OCI-LY7 (cell line): Measurements from ENCODE around the gene ACTL8. TPM values are rescaled to one million over a fixed set of nuclear protein-coding genes. Genes with fewer than 3 reads are reported as not detected.

Experiments
- BruUV-seq: library from RNA; stranded (reverse); fragments of 400-500 nt; replicated peaks from 2 replicates; lab custom pipeline; 2021; lab: Mats Ljungman, UMichigan
- CTCF ChIA-PET: fragments of 300-600 bp; sonication (Branson Sonifier 250); formaldehyde crosslinking; loops from one replicate; lab custom pipeline; 2022; ENCODE audit warnings: antibody characterized with exemption; ENCODE audit not compliant: unreplicated experiment; lab: Charles Lee
- POLR2A ChIA-PET: fragments of 300-600 bp; sonication (Branson Sonifier 250); formaldehyde crosslinking; loops from one replicate; lab custom pipeline; 2022; ENCODE audit warnings: antibody characterized with exemption; lab: Charles Lee
- DNase-seq: peaks from one replicate; pipeline ENCODE4 v3.0.0-alpha.2; 2015; ENCODE audit warnings: low spot score
- H2AFZ ChIP-seq: fragments of 200-600 bp; sonication (generic), shearing (Covaris generic); 2 replicates; pipeline ENCODE4 v1.6.1; 2014; ENCODE audit warnings: mild to moderate bottlenecking, antibody characterized with exemption, low read length, moderate library complexity
- H3K27ac ChIP-seq: fragments of 200-600 bp; sonication (generic); 2 replicates; pipeline ENCODE4 v1.5.1; 2014; ENCODE audit warnings: mixed run types, low read depth, mild to moderate bottlenecking, moderate library complexity, low read length, inconsistent platforms; ENCODE audit not compliant: poor library complexity, severe bottlenecking
- H3K36me3 ChIP-seq: fragments of 200-600 bp; sonication (generic); 2 replicates; pipeline ENCODE4 v1.6.1; 2014; ENCODE audit warnings: mild to moderate bottlenecking, antibody characterized with exemption, low read length, moderate library complexity, mixed read lengths; ENCODE audit not compliant: insufficient read depth
- H3K4me1 ChIP-seq: fragments of 200-600 bp; sonication (generic); 2 replicates; pipeline ENCODE4 v1.5.1; 2014; ENCODE audit warnings: mild to moderate bottlenecking, low read length; ENCODE audit not compliant: insufficient read depth, poor library complexity, severe bottlenecking
- H3K4me2 ChIP-seq: fragments of 200-600 bp; sonication (generic); 2 replicates; pipeline ENCODE4 v1.6.1; 2014; ENCODE audit warnings: mild to moderate bottlenecking, low read length
- H3K4me3 ChIP-seq: fragments of 200-600 bp; sonication (generic); 2 replicates; pipeline ENCODE4 v1.5.1; 2014; ENCODE audit warnings: mild to moderate bottlenecking, low read depth, low read length; ENCODE audit not compliant: poor library complexity, severe bottlenecking
- H3K79me2 ChIP-seq: fragments of 200-600 bp; sonication (generic); 2 replicates; pipeline ENCODE4 v1.6.1; 2016; ENCODE audit warnings: low read depth, mild to moderate bottlenecking, low read length, moderate library complexity, mixed read lengths; ENCODE audit not compliant: insufficient read depth
- H3K9me2 ChIP-seq: fragments of 200-600 bp; sonication (generic); 2 replicates; pipeline ENCODE4 v1.6.1; 2016; ENCODE audit warnings: mild to moderate bottlenecking, low read length, mixed read lengths; ENCODE audit not compliant: insufficient read depth
- H3K9me3 ChIP-seq: fragments of 200-600 bp; sonication (generic); 2 replicates; pipeline ENCODE4 v1.6.1; 2014; ENCODE audit warnings: mild to moderate bottlenecking, mixed run types, low read length, mixed read lengths
- H4K20me1 ChIP-seq: fragments of 200-600 bp; sonication (generic); 2 replicates; pipeline ENCODE4 v1.6.1; 2014; ENCODE audit warnings: mild to moderate bottlenecking, antibody characterized with exemption, low read length, moderate library complexity, mixed read lengths; ENCODE audit not compliant: insufficient read depth
- CTCF ChIP-seq: fragments of 200-600 bp; sonication (generic); conservative IDR thresholded peaks from 2 replicates; pipeline ENCODE4 v1.5.1; 2014; ENCODE audit warnings: mild to moderate bottlenecking, antibody characterized with exemption, low read length, moderate library complexity, mixed read lengths
- EZH2phosphoT487 ChIP-seq: fragments of 200-600 bp; sonication (generic); IDR thresholded peaks from 2 replicates; pipeline ENCODE4 v1.6.1; 2018; ENCODE audit warnings: low read depth, borderline replicate concordance, mild to moderate bottlenecking, mixed run types, antibody characterized with exemption, low read length, moderate library complexity, mixed read lengths
- intact Hi-C: fragments of 100-400 bp; cut with micrococcal nuclease; formaldehyde crosslinking; loops from one replicate; pipeline ENCODE4 v1.10.0; 2022; ENCODE audit not compliant: unreplicated experiment
- total RNA-seq, 2 experiments: library from RNA; depleted of rRNA in 1 of 2; stranded (reverse); fragments of >200 nt in 1 of 2; shearing (Covaris generic) in 1 of 2; gene quantifications; 2 replicates each; pipeline ENCODE4 v1.2.3, GENCODE V29; 2014 to 2022

ACTL8 gene
- total RNA-seq, 2 experiments from 2014 or later = not detected

GRCh38 chr1:17721444-17721843 is 33.7 kb upstream of the ACTL8 start:
- DNase-seq = no peak
- no peak overlapping the region for H2AFZ ChIP-seq
- H3K9me3 ChIP-seq = no peaks in the 10 kb centered on the region
- ChIA-PET POLR2A (no interaction called here), CTCF (no interaction called here)
- H3K9me2 ChIP-seq = no peaks in the 10 kb centered on the region
- no peak overlapping the region for H3K4me2 ChIP-seq
- no peaks in the 10 kb centered on the region for H4K20me1 ChIP-seq
- no peak overlapping the region for H3K4me3 ChIP-seq
- H3K4me1 ChIP-seq = no peaks in the 10 kb centered on the region
- intact Hi-C loops = no loop called here
- TF ChIP-seq CTCF (no peak), EZH2phosphoT487 (no peak)
- no peak overlapping the region for H3K27ac ChIP-seq
- H3K36me3 ChIP-seq = no peaks in the 10 kb centered on the region
- no peaks in the 10 kb centered on the region for H3K79me2 ChIP-seq
- BruUV-seq = no TSS peak

- Histone ChIP-seq H3K36me3 (no peaks in the 10 kb centered on the region), H3K4me1 (no peaks in the 10 kb centered on the region), H3K9me3 (no peaks in the 10 kb centered on the region), H3K9me2 (no peaks in the 10 kb centered on the region), H3K4me2 (no peak overlapping the region), H2AFZ (no peak overlapping the region), H3K4me3 (no peak overlapping the region), H4K20me1 (no peaks in the 10 kb centered on the region), H3K27ac (no peak overlapping the region), H3K79me2 (no peaks in the 10 kb centered on the region)
- DNase-seq = no peak
- POLR2A ChIA-PET = no interaction called here
- intact Hi-C loops = no loop called here
- CTCF ChIA-PET = no interaction called here
- BruUV-seq = no TSS peak
- TF ChIP-seq EZH2phosphoT487 (no peak), CTCF (peak; percentile 43; the same call in 1 of the 2 replicates)
Observed at GRCh38 chr1:17723684-17724083, 31.4 kb upstream of the ACTL8 start.

GRCh38 chr1:17724150-17724549 is 31.0 kb upstream of the ACTL8 start:
- Histone ChIP-seq H3K36me3 (no peaks in the 10 kb centered on the region), H4K20me1 (no peaks in the 10 kb centered on the region), H3K27ac (no peak overlapping the region), H3K79me2 (no peaks in the 10 kb centered on the region), H3K9me3 (no peaks in the 10 kb centered on the region), H3K4me2 (no peak overlapping the region), H3K9me2 (no peaks in the 10 kb centered on the region), H3K4me3 (no peak overlapping the region), H3K4me1 (no peaks in the 10 kb centered on the region), H2AFZ (no peak overlapping the region)
- no peak; the same call in 1 of the 2 replicates for TF ChIP-seq CTCF
- TF ChIP-seq EZH2phosphoT487 = no peak
- ChIA-PET POLR2A (no interaction called here), CTCF (no interaction called here)
- DNase-seq = no peak
- no TSS peak for BruUV-seq
- intact Hi-C loops = no loop called here
